HL-60 (cell line): ENCODE data around the gene LIME1.

Experiments
- DNase-seq, 2 experiments: peaks; one replicate each; pipeline ENCODE4 v3.0.0-alpha.2; 2010 to 2020; ENCODE audit warnings: low read depth in 1 of 2, low spot score in 1 of 2
- H3K27ac ChIP-seq: fragments of 250-450 bp; sonication (Bioruptor Pico); replicated peaks from 2 replicates; pipeline ENCODE4 v1.5.1; 2020; ENCODE audit warnings: mild to moderate bottlenecking, moderate library complexity
- H3K27me3 ChIP-seq: fragments of 250-450 bp; sonication (Bioruptor Pico); 2 replicates; pipeline ENCODE4 v1.5.1; 2021; ENCODE audit warnings: mild to moderate bottlenecking, moderate library complexity; ENCODE audit not compliant: insufficient read depth, poor library complexity, severe bottlenecking
- H3K4me3 ChIP-seq: replicated peaks from 2 replicates; pipeline ENCODE4 v1.5.1; 2011; ENCODE audit warnings: mild to moderate bottlenecking, control low read depth, low read length; ENCODE audit not compliant: insufficient read depth
- CTCF ChIP-seq: IDR thresholded peaks from one replicate; pipeline ENCODE4 v1.5.1; 2011; ENCODE audit warnings: low read length, control low read depth, inconsistent platforms; ENCODE audit not compliant: insufficient read depth
- GABPA ChIP-seq: IDR thresholded peaks from 2 replicates; pipeline ENCODE4 v1.6.1; 2012; ENCODE audit warnings: low read depth
- POLR2AphosphoS5 ChIP-seq: IDR thresholded peaks from 2 replicates; pipeline ENCODE4 v1.6.1; 2012; ENCODE audit warnings: low read depth
- SPI1 ChIP-seq: IDR thresholded peaks from 2 replicates; pipeline ENCODE4 v1.6.1; 2012; ENCODE audit warnings: low read depth, mild to moderate bottlenecking, borderline replicate concordance
- TF ChIP-seq, protein P1 (sequence below): IDR thresholded peaks from 2 replicates; pipeline ENCODE4 v1.6.1; 2012; ENCODE audit warnings: low read depth; ENCODE audit not compliant: insufficient replicate concordance

LIME1 gene

GRCh38 chr20:63787302-63787701, 50.8 kb downstream of the LIME1 start:
- H3K27me3 ChIP-seq, result peaks cover 2% of the 10 kb centered on the region
- H3K27ac ChIP-seq, result no peak overlapping the region

GRCh38 chr20:63787749-63788148, 51.3 kb downstream of the LIME1 start:
- H3K4me3 ChIP-seq, result no peak overlapping the region
- H3K27me3 ChIP-seq, result peaks cover 2% of the 10 kb centered on the region
- no peak for DNase-seq
- TF ChIP-seq CTCF, result no peak
- TF ChIP-seq GABPA, result no peak
- no peak for TF ChIP-seq SPI1
- TF ChIP-seq POLR2AphosphoS5, result no peak
- TF ChIP-seq, protein P1, sequence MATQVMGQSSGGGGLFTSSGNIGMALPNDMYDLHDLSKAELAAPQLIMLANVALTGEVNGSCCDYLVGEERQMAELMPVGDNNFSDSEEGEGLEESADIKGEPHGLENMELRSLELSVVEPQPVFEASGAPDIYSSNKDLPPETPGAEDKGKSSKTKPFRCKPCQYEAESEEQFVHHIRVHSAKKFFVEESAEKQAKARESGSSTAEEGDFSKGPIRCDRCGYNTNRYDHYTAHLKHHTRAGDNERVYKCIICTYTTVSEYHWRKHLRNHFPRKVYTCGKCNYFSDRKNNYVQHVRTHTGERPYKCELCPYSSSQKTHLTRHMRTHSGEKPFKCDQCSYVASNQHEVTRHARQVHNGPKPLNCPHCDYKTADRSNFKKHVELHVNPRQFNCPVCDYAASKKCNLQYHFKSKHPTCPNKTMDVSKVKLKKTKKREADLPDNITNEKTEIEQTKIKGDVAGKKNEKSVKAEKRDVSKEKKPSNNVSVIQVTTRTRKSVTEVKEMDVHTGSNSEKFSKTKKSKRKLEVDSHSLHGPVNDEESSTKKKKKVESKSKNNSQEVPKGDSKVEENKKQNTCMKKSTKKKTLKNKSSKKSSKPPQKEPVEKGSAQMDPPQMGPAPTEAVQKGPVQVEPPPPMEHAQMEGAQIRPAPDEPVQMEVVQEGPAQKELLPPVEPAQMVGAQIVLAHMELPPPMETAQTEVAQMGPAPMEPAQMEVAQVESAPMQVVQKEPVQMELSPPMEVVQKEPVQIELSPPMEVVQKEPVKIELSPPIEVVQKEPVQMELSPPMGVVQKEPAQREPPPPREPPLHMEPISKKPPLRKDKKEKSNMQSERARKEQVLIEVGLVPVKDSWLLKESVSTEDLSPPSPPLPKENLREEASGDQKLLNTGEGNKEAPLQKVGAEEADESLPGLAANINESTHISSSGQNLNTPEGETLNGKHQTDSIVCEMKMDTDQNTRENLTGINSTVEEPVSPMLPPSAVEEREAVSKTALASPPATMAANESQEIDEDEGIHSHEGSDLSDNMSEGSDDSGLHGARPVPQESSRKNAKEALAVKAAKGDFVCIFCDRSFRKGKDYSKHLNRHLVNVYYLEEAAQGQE, result no peak
- no peak overlapping the region for H3K27ac ChIP-seq

More at GRCh38 chr20:63787302-63787701, 50.8 kb downstream of the LIME1 start:
- no peak for TF ChIP-seq SPI1
- TF ChIP-seq, protein P1, result no peak
- TF ChIP-seq POLR2AphosphoS5, result no peak
- TF ChIP-seq GABPA, result no peak
- no peak for TF ChIP-seq CTCF
- H3K4me3 ChIP-seq, result no peak overlapping the region
- DNase-seq, result no peak
